Hematopoietic multipotent progenitor cell treated with erythropoietin and hydrocortisone succinate and interleukin-3 and kit ligand, for 8 days (in vitro differentiated cells): ENCODE data around the gene FAM3C.

Source experiments
- DNase-seq: peaks from one replicate; pipeline ENCODE4 v3.0.0-alpha.2; 2015

The FAM3C gene

DNA sequence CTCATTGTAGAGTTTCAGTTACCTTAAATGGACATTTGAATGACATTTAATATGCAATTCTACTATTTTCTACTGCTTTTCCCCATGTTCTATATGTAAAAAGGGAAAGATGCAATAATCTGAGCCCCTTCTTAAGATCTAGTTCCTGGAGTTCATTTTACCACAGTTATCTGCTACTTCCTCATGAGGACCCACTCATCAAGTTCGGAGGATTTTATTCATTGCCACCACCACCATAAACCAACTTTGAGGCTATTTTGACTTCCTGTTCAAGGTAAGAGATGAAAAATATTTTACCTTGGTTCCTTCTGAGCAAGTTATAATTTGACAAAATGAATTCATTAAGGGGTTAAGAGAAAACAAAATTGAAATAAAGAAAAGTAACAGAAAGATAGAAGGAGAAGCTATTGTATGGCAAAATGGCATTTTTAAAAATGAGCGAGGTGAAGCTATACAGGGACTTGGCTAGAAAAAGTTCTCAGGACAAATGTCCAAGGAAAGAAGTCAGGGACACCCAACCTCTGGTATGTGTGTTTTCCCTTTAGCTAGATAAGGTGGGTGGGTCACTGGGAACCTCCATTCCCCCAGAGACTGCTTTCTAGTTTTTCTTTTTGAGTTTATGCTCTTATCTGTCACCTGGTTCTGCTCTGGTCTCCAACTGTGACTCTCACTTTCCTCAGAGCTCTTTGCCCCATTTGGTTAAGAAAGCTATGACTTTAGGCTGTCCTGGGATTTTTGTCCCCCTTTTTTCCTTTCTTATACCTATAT, 14.9 kb upstream of the FAM3C start:
- DNase-seq, result peak; percentile 13

DNA sequence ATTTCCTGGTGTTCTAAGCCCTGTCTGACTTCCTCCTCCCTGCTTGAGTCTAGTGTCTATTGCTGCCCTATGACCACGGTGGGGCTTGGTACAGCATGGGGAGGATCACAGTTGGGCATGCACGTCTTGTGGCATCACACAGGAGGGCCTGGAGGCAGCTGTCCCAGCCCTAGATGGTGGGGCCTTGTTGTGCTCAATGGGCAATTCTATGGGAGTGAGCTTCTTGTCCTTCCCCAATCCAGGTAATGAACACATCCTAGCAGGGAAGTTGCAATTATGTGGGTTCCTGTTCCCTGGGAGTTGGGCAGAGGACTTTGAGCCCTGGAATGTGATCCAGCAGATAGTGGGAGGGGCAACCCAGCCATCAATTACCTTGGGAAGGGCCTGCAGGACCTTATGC, 10.8 kb upstream of the FAM3C start:
- DNase-seq, result no peak

DNA sequence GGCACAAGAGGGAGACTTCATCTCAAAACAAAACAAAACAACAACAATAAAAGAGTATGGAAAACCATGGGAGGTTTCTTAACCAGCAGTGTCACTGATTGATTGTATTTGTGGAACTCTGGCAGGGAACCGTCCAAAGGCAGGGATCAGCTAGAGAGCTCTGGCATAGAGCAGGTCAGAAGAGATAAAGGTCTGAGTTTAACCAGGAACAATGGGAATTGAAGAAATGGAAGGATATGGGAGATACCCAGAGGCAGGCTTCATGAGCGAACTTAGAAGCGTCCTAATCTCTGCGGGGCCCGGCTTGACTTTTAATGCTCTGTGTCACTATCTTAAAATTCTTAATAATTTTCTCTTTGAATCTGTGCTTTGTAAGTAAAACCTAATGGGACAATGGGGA, 10.4 kb upstream of the FAM3C start:
- DNase-seq, result no peak

DNA sequence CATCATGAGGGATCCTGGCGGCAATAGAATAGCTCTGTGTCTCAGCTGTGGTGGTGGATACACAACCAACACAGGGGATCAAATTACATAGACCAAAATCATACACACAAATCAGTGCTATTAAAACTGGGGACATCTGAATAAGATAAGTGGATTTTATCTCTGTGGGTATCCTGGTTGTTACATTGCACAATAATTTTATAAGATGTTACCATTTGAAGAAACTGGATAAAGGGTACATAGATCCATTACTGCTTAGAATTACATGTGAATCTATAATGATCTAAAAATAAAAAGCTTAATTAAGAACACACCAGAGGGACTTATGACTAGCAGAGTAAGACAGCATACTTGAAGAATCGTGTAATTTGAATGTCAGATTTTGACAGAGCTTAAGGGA, 8.2 kb upstream of the FAM3C start:
- DNase-seq, result no peak

DNA sequence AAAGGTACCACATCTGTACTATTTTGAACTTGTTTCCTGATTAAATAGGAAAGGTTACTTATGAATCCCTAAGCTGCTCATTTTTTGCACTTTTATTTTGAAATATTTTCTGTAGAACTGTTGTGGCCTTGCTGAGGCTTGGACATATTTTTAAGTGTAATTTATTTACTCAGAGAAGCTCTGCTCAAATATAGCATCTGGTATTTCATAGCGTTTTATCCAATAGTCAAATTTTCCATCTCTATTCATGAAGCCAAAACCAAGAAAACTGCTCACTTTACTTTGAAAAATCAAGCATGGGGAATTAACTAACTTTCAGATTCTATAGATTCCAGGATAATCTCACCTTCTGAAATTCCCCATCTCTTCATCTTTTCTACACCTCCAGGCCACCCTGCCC, 6.6 kb upstream of the FAM3C start:
- no peak for DNase-seq

DNA sequence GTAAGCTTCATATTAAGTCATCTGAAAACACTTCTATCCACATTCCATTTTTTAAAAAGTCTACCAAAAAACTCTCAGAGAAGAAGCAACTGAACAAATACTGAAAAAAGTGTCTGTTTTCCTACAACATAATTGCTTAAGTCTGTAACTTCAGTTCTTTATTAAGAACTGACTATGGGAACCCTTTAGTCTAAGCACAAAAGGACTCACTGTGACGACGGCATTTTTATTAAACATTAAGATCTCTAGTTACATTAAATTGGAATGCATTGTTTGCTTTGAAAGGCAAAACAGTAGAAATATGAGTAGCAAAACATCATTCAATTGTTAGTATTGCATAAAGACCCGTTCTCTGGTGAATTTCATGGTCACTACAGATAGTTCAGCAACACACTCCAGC, 5.8 kb upstream of the FAM3C start:
- no peak for DNase-seq

DNA sequence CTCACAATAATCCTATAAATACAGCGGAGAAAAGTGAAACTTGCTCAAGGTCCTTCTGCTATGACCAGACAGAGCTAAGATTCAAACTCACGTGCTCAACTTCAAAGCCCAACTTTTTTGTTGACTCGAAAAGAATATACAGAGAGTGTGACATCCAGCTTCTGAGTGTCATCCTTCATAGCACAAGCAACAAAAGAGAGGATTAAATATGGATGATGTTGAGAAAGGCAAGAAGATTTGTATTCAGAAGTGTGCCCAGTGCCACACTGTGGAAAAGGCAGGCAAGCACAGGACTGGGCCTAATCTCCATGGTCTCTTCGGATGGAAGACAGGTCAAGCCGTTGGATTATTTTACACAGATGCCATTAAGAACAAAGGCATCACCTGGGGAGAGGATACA, 2.1 kb upstream of the FAM3C start:
- no peak for DNase-seq

DNA sequence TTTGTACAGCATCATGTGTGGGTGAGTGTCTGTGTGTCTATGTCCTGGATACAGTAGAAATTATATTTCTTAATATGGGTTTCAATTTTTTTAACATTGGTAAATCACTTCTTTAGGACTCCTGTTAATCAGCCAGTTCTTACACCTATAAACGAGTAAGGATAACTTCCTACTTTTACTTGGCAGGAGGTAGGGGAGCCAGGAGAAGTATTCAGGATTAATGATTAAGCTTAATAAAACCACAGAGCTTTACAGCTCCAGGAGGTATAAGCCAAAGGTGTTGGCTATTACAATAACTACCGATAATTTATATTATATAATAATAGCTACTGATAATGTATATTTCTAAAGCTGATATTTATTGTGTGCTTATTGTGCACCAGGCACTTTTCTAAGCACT, 1.7 kb upstream of the FAM3C start:
- no peak for DNase-seq

DNA sequence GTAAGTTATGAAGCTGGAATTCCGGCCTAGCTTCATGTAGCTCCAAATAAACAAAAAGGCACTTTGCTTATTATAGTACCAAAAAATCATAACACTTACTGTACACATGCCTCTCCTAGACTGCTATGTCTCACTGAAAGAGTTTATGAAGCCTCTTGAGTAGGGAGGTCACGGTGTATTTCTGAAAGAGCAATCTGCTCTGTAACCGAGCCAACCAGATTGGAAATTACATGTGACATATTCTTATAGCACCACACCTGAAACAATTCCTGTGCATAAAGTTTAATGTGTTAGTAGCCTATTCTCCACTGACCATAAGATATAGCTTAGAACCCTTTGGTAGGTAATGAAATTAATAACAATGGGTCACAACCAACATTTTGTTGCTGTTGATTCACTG, 1.3 kb upstream of the FAM3C start:
- DNase-seq, result no peak

DNA sequence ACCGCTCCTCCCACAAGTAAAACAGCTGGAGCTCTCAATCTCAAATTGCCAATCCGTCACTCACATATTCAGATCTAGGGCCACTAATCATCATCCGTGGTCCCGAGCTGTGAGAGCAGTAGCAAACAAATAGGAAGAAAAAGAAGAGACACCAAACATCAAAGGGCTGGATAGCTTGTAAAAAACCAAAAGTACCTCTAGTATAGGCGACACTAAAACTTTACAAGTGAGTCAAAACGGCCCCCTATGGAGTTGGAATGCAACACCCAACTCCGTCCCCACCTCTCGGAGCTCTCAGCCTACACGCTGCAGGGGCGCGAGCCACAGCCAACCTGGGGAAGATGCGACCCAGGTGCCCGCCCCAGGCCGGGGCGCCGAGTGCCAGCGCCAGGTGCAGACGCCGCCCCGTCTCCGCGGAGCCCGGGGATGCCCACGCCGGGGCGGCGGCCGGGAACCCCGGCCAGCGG, 581 bp downstream of the FAM3C start:
- DNase-seq, result peak; percentile 35

DNA sequence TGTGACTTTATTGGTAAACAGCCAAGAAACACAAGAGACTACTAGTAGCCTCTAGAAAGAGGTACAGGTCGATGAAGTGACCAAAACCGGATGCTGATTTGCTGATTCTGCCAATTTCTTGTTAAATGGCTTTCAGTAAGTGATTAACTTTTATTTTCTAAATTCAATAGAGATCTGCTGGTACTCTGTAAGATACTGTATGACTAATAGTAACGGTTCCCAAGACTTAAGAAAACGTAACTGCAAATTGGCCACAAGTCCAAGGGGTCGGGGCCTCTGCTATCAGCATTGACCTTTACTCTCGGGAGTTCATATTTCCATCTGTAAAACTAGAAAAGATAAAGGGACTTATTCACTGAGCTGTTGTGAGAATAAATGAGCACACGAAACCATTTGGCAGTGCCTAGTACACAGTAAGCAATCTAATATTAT, 1.4 kb downstream of the FAM3C start:
- peak; percentile 12 for DNase-seq

DNA sequence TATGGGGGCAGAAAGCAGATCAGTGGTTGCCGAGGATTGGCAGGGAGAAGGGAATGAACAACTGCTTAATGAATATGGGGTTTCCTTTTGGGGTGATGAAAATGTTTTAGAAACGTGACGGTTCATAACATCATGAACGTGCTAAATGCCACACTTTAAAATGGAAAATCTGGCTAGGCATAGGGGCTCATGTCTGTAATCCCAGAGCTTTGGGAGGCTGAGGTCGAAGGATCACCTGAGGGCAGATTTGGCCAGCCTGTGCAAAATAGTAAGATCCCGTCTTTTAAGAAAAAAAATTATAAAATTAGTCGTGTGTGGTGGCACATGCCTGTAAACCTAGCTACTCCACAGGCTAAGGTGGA, 3.1 kb downstream of the FAM3C start:
- DNase-seq, result no peak

DNA sequence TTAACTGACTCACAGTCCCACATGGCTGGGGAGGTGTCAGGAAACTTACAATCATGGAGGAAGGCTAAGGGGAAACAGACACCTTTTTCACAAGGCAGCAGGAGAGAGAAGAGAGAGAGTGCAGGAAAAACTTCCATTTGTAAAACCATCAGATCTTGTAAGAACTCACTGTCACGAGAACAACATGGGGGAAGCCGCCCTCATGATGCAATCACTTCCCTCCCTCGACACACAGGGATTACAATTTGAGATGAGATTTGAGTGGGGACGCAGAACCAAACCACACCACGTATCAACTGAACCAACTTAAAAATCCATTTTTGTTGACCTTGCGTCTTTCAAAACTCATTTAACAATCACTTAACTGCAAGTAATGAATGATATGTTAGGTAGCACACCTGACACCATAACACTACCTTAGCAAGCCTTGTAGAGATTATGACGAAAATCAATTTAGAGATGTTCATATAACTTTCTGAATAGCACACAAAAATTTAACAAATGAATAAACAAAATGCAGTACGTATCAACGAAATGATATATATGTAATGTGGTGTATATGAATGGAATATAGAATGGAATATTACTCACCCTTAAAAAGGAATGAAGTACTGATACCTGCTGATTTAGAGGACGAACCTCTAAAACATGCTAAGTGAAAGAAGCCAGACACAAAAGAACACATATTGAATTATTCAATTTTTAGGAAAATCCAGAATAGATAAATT, 3.7 kb downstream of the FAM3C start:
- DNase-seq, result no peak

DNA sequence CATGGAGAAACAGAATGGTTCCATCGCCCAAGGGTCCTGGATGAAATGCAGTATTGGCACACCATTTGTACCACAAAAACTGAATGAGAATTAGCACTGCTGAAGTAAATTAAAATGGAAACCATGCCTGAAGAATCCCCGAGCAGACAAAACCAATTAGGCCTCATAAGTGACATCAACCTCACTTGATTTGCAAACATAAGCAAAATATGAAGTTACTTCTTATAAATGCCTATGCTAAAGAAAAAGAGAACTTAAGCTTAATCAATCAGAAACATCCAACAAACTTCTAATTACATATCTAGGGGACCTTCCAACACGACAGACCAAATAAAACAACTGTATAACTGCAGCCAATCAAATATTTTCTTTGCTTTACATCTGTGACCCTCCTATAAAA, 4.4 kb downstream of the FAM3C start:
- no peak for DNase-seq

DNA sequence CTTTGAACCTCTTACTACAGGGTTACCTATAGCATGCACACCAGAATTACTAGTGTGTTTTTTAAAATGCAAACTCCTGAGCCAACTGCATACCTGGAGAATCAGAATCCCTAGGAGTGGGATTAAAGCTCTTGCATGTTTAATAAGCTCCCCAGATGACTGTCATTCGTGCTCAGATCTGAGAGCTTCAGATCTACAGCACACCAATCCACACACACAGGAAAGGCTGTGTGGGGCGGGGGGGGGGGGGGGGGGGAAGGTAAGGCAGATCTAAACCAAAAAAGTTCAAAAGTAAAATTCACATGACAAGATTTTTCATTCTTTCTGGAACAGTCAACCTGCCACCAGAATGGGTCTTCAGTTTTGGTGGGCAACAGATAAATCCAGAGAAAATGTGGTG, 5.5 kb downstream of the FAM3C start:
- DNase-seq, result no peak

DNA sequence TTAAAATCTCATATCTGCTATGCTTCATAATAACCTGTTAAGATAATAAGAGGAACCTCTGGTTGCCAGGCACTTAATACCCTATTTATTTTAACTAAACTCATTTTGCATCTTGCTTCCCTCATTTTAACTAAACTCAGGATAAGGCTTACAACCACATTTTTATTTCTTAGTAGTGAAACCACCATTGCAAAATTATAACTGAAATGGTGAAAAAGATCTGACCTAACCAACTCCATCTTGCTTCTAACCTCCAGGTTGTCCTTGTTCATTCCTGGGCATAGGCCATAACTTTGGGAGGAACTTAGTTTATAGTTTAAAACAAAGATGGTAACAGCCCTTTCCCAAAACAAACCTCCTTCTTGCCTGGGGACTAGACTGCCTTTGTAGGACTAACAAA, 6.0 kb downstream of the FAM3C start:
- no peak for DNase-seq

DNA sequence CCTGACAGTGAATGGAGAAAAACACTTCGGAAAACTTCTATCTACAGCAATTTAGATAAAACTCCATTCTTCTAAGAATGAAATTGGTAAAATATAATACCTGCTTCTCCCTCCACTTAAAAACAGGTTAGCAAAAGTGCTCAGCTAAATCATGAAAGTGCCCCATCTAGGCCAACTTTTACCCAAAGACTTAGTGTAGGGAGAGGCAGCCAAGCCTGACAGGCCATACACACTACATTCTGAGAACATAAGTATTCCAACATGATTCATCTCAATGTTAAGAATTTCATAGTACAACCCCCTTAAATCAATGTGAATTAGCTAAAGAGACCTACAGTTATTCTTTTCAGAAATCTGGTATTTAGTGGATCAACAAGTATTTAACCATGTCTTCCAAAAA, 7.2 kb downstream of the FAM3C start:
- no peak for DNase-seq

DNA sequence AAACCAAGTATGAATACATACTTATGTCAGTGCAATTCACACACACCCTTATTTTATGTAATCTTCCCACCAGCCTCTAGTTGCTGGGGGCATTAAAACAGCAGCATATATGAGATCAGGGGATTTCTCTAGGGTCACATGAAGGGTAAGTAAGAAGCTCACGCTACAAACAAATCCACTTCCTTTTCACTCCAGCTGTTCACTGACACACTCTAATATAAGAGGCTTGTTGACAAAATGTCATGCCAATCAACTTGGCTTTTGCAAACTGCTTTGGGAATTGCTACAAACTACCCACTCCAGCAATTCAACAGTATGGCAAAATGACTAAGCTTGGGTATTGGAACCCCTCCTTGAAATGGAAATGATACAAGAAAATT, 10.3 kb downstream of the FAM3C start:
- DNase-seq, result no peak

DNA sequence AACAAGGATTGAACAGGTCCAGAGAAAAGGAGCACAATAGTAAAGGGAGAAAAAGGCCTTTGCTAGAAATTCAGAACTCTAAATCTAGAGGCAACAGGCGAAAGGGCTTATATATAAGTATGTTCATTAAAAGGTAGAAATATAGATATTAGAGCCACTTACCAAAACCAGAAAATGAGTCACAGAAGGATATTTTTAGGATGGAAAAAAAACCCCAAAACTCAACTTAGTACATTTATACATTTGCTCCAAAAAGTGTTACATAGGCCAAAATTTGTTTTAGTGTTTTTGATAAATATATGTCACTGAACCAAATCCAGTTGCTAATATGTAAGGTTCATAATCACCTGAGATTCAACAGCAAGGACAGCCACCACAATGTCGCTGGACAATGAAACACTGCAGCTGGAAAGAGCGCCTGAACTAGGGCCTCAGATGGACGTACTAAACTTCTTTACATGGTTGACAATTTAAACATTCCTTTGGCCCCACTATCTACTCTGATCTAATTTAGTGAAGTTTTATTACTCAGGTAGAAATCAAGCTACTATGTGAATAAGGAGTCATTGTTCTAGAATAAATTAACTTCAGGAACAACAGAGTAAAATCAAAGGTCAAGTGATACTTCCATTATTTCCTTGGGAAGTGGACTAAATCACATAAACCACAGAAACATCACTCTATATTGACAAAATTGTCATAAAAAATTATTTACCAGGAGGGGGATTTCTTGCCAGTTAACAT, 10.9 kb downstream of the FAM3C start:
- no peak for DNase-seq

DNA sequence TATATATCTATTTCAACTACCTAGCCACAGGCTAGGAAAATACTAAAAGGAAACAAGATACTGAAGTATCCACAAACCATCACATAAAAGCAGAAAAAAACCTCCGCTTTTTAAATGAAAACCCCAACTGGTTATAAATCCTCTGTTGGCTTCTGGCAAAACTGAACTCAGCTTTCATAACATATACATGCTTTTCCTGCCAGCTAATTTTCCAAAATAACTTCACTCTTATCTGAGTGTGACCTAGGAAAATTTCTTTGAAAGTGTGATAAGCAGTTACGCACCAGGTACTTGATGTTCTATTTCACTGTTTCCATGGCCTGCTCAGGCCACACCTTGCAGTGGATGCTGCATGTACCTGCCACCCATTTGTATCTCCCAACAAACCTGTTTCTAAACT, 11.8 kb downstream of the FAM3C start:
- DNase-seq, result no peak

DNA sequence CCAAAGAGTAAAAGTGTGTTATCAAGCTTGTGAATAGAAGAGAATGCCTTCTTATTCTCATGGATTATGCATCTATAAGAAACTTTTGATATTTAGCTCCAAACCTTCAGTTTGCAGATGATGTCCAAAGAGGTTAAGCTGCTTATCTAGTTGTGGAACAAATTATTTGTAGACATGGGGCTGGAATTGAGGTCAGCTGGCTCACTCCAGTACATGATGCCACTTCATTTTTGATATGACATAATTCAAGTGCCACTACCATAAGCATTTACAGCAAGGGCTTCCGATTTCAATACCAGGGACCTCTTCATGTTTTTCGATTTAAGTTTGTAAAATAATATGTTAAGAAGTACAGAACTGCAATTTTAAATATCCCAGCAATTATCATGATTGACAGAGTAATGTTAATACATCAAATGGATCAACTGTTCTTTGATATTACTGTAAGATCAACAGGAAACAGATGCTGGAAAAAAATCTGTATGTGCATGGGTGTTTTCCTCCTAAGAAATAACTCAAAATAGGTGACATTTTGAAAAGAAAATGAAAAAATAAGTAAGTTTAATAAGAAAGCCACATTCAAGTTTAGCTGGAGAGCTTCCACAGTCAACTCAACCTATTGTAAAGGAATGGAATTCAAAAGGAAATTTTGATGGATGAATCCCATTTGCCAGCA, 12.7 kb downstream of the FAM3C start:
- no peak for DNase-seq

DNA sequence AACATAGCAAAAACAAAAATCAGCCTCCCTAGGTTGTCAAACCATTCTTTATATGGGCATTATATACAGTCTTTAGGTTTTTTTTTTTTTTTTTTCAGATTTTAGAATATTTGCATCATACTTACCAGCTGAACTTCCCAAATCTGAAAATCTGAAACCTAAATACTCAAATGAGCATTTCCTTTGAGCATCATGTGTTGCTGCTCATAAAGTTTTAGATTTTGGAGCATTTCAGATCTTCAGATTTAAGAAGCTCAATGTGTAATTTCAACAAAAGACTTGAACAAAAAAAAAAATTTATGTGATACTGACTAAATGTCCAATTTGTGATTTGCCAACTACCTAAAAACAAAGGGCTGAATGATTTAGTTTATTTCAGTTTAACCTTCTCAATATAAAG, 13.6 kb downstream of the FAM3C start:
- no peak for DNase-seq

DNA sequence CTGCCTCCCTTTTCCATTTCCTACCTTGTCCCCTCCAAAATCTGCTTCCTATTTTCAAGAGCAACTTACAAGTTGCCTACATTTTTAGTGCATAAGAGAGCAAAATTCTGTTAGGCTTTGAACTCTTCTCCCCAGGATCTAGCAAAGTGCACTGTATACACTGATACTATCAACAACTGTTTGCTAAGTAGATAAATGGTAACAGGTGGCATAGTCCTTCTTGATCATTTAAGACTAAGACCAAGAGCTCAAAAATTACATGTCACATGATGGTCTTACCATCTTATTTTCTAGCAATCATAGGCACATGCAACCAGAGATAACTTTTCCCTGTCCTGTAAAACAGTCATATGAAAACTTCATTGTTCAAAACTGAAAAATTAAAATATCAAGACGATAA, 16.2 kb downstream of the FAM3C start:
- DNase-seq, result no peak

DNA sequence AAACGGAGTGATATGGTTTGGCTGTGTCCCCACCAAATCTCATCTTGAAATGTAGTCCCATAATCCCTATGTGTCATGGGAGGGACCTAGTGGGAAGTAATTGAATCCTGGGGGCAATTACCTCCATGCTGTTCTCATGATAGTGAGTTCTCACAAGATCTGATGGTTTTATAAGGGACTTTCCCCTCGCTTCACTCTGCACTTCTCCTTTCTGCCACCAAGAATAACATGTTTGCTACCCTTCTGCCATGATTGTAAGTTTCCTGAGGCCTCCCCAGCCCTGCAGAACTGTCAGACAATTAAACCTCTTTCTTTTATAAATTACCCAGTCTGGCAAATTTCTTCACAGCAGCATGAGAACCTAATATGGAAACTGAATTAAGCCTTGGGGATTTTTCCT, 19.1 kb downstream of the FAM3C start:
- no peak for DNase-seq
